ENCODE results near the gene BCAS3. TPM values are rescaled to one million over a fixed set of nuclear protein-coding genes. Genes with fewer than 3 reads are reported as not detected.

Gene BCAS3
- total and polyA plus RNA-seq, 9 donors: 9.4 to 37.0 (median 21.6) TPM

DNA sequence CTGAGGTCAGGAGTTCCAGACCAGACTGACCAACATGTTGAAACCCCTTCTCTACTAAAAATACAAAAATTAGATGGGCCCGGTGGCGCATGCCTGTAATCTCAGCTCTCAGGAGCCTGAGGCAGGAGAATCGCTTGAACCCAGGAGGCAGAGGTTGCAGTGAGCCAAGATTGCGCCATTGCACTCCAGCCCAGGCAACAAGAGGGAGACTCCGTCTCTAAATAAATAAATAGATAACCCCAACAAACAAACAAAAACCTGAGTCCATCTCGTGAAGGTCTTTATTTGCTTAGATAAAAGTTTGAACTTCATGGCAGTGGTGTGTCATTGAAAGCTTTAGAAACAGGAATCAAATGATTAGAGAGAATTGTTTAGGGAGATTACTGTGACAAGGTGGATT lies 167.4 kb downstream of the BCAS3 start:
- DNase-seq: no peak
- H3K9me3 ChIP-seq: no peaks in the 10 kb centered on the region
- H3K4me1 ChIP-seq (ENCODE audit: insufficient read depth): no peaks in the 10 kb centered on the region
- H3K4me3 ChIP-seq: no peak overlapping the region
- TF ChIP-seq, protein P1, sequence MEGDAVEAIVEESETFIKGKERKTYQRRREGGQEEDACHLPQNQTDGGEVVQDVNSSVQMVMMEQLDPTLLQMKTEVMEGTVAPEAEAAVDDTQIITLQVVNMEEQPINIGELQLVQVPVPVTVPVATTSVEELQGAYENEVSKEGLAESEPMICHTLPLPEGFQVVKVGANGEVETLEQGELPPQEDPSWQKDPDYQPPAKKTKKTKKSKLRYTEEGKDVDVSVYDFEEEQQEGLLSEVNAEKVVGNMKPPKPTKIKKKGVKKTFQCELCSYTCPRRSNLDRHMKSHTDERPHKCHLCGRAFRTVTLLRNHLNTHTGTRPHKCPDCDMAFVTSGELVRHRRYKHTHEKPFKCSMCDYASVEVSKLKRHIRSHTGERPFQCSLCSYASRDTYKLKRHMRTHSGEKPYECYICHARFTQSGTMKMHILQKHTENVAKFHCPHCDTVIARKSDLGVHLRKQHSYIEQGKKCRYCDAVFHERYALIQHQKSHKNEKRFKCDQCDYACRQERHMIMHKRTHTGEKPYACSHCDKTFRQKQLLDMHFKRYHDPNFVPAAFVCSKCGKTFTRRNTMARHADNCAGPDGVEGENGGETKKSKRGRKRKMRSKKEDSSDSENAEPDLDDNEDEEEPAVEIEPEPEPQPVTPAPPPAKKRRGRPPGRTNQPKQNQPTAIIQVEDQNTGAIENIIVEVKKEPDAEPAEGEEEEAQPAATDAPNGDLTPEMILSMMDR (IDR thresholded peaks at IDR 0.05): no peak
- no peak for TF ChIP-seq EP300 (IDR thresholded peaks at IDR 0.05)
- no peak for TF ChIP-seq POLR2A (IDR thresholded peaks at IDR 0.05)
- H3K27ac ChIP-seq: no peak overlapping the region
- no peaks in the 10 kb centered on the region for H3K27me3 ChIP-seq
- no peaks in the 10 kb centered on the region for H3K36me3 ChIP-seq
- WGBS, 3 donors: 86 to 95% (median 88%) methylated on average over 6 of the region's 6 CpGs
- intact Hi-C loops (cut with DNase I): no loop called here

DNA sequence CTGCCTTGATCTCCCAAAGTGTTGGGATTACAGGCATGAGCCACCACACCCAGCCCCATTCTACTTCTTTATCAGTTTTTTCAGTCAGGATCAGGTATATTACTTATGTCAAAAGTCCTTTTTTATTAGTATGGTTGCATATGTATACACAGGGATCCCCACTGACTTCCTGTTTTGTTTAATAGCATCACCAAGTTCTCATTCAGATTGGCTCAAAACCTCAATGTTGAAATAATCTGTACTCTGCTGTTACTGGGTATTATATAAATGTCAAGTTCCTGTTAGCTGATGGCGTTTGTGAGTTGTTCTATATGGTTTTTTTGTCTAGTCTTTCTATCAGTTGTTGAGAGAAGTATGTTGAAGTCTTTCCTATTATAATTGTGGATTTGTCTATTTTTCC lies 168.5 kb downstream of the BCAS3 start:
- Histone ChIP-seq H3K4me3 (no peak overlapping the region), H3K27ac (no peak overlapping the region), H3K4me1 (ENCODE audit: insufficient read depth) (peaks cover under 1% of the 10 kb centered on the region), H3K27me3 (no peaks in the 10 kb centered on the region), H3K36me3 (no peaks in the 10 kb centered on the region), H3K9me3 (no peaks in the 10 kb centered on the region)
- TF ChIP-seq POLR2A (IDR thresholded peaks at IDR 0.05) (no peak), EP300 (IDR thresholded peaks at IDR 0.05) (no peak)
- TF ChIP-seq, protein P1 (IDR thresholded peaks at IDR 0.05): no peak
- no peak for DNase-seq
- intact Hi-C loops (cut with DNase I): no loop called here
- WGBS, 3 donors: 94 to 97% (median 96%) methylated on average over 1 of the region's 1 CpG

DNA sequence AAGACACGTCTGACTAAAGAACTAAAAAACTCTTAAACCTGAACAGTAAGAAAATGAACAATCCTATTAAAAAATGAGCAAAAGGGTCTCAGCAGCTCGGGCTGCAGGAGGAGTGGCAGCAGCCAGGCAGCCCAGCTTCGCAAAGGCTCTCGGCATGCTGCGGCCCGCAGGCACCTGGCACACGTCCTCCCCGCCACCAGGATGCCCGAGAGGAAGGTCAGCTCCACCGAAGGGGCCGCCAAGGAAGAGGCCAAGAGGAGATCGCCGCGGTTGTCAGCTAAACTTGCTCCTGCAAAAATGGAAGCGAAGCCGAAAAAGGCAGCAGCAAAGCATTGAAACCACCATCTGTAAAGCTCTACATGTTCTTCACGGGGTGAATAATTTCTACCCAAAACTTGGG lies 173.5 kb downstream of the BCAS3 start:
- no peaks in the 10 kb centered on the region for H3K9me3 ChIP-seq
- 60 to 75% (median 69%) methylated on average over 17 of the region's 17 CpGs for WGBS, 3 donors
- H3K27me3 ChIP-seq: no peaks in the 10 kb centered on the region
- DNase-seq: no peak
- H3K27ac ChIP-seq: no peak overlapping the region
- H3K36me3 ChIP-seq: no peaks in the 10 kb centered on the region
- TF ChIP-seq, protein P1 (IDR thresholded peaks at IDR 0.05): no peak
- no peak for TF ChIP-seq EP300 (IDR thresholded peaks at IDR 0.05)
- no peak for TF ChIP-seq POLR2A (IDR thresholded peaks at IDR 0.05)
- intact Hi-C loops (cut with DNase I): no loop called here
- peaks cover 2% of the 10 kb centered on the region for H3K4me1 ChIP-seq (ENCODE audit: insufficient read depth)
- H3K4me3 ChIP-seq: no peak overlapping the region

DNA sequence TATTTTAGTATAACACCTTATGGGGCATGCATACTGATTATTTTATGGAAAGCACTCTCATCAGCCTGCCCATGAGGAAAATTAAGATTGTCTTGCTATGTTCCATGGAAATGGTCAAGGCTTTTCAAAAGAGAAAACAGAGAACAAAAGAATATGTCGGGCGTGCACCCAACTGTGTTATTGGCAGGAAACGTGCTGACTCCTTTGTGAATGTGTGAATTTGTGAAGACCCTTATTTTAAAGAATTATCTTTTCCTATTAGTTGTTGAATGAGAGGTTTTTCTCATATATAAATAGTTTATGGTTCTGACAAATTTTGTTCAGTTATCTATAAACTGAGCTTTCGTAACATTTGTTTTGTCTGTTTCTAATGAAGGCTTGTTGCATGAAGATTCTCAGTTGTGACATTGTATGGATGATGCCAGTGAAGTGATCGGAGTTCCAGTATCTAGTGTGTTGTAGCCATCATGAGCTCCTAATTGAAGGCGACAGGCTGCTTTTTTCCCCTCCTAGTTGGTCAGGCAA lies 180.0 kb downstream of the BCAS3 start:
- intact Hi-C loops (cut with DNase I): no loop called here

More for the DNA sequence above, 180.0 kb downstream of the BCAS3 start:
- TF ChIP-seq, protein P1 (IDR thresholded peaks at IDR 0.05): no peak
- TF ChIP-seq EP300 (IDR thresholded peaks at IDR 0.05) (no peak), POLR2A (IDR thresholded peaks at IDR 0.05) (no peak)
- no peaks in the 10 kb centered on the region for H3K9me3 ChIP-seq
- no peak for DNase-seq
- H3K4me1 ChIP-seq (ENCODE audit: insufficient read depth): no peaks in the 10 kb centered on the region
- WGBS, 3 donors: 83 to 88% (median 84%) methylated on average over 6 of the region's 6 CpGs
- H3K27ac ChIP-seq: no peak overlapping the region
- no peaks in the 10 kb centered on the region for H3K27me3 ChIP-seq
- H3K36me3 ChIP-seq: no peaks in the 10 kb centered on the region
- no peak overlapping the region for H3K4me3 ChIP-seq

Measured in ovary (tissue), 9 donors.